HG03064 (cell line): ENCODE data around the gene SIGLEC1.

Source experiments
- ATAC-seq: cut with Tn5 transposase; IDR thresholded peaks from one replicate; pipeline ENCODE4 v1.9.1; 2021; ENCODE audit warnings: low read depth; ENCODE audit not compliant: unreplicated experiment

The SIGLEC1 gene

DNA sequence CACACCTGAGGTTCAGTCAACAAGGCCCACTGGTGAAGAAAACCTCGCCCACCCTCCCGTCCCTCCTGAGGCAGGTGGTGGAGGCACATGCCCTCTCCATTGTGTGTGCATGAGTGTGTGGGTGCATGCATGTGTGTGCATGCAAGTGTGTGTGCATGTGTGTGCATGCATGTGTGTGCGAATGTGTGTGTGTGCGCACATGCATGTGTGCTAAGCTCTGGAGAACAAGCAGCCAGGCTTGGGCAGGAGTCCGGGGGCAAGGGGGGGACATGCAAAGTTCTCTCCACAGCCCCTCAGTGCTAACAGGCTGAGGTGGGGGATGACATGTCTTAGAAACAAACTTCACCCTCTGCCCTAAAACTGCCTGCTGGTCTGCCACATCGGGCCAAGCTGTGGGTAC, 17.0 kb upstream of the SIGLEC1 start:
- no peak for ATAC-seq

DNA sequence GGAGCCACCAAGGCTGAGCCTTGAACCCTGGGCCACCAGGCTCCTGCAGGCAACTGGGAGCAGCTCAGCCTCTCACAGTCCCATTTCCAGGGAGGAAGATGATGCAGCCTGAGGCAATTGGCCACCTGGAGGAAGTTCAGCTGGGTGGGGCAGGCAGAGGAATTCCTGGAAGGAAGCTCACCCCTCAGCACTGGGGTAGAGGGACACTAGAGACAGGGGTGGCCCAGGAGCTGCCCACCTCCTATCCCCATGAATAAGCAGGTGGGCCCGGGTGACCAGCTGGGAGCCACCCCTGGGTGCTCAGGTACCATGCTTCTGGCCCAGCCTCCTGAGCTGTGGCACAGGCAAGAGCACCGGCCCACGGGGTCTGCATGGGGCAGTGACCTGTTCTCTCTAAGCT, 16.5 kb upstream of the SIGLEC1 start:
- no peak for ATAC-seq

DNA sequence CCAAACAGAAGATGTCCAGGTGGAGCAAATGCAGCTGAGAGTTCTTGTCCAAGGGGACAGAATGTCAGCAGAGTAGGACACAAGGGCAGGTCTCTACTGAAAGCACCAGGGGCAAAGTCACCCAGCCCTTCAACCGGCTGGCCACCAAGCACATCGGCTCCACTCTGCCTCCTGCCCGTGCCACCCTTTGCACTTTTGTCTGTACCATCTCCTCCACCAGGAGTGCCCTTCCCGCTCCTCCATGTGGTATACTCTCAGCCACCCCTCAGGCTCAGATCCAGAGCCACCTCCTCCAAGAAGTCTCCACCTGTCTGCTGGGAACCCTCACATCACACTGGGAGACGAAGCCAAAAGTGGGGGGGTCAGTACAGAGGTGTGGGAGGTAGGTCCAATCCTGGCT, 16.0 kb upstream of the SIGLEC1 start:
- ATAC-seq, result no peak

DNA sequence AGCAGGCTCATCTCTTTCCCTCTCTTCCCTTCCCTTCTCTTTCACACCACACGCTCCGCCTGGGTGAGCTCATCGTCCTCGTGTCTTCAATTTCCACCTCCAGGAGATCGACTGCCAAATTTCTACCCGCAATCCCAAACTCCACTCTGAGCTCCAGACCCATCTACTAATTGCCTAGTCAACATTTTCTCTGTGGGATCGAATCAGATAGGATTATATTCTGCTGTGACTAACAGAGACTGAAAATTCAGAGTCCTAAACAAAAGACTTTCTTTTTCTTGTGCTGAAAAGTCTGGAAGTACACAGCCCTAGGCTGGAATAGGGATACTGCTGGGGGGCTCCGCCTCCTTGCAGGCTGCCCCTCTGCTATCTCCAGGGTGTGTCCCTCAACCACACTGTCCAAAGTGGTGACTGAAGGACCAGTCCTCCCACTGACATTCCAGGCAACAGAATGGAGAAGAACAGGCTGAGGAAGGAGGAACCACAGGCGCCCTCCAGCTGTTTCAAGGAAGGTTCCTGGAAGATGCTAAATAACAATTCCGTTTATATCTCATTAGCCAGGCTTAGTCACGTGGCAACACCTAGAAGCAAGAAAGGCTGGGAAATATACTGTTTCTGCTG, 15.1 kb upstream of the SIGLEC1 start:
- no peak for ATAC-seq

DNA sequence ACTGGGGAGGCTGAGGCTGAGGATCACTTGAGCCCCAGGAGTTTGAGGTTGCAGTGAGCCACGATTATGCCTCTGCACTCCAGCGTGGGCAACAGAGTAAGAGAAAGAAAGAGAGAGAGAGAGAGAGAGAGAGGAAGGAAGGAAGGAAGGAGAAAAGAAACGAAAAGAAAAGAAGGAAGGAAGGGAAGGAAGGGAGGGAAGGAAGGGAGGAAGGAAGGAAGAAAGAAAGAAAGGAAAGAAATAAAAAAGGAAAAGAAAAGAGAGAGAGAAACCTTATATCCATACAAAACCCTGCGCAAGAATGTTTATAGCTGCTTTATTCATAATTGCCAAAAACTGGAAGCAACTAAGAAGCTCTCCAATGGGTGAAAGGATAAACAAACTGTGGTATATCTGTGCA, 12.0 kb upstream of the SIGLEC1 start:
- no peak for ATAC-seq

DNA sequence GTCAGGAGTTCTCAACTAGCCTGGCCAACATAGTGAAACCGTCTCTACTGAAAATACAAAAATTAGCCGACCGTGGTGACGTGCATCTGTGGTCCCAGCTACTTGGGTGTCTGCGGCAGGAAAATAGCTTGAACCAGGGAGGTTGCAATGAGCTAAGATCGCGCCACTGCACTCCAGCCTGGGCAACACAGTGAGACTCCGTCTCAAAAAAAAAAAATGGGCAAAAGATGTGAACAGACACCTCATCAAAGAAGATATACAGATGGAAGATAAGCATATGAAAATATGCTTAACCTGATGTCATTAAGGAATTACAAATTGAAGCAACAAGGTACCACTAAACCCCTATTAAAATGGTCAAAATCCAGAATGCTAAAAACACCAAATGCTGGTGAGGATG, 10.9 kb upstream of the SIGLEC1 start:
- no peak for ATAC-seq

DNA sequence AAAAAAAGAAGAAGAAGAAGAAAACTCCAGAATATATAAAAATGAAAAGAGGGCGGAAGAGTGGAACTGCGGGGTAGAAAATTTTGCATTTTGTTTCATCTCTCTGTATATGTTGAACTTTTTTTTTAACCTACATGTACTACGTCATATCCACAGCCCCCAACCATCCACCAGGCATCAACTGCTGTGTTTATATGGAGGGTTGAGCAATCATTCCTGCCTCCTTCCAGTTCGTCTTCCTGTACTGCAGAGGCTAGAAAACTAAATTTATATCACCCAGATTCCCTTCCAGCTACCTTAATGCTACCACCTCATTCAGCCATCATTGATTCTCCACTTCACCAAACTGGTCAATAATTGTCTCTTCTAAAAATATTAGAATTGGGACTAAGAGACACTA, 9.5 kb upstream of the SIGLEC1 start:
- no peak for ATAC-seq

DNA sequence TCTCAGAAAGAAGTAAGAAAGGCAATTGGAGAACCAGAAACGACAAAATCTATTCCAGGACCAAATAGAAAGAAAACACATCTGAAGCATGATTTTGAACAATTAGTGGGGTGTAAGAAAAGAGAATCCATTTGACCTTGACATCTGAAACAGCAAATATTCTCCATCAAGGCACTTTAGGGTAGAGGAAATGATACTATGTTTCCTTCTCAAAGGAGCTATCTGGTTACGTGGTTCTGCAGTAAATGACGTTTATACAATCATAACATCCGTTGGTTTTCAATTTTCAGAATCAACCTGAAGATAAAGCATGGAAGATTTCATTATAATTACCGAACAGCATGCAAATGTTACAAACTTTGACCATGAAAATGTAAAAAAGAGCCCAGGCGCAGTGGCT, 8.2 kb upstream of the SIGLEC1 start:
- no peak for ATAC-seq

DNA sequence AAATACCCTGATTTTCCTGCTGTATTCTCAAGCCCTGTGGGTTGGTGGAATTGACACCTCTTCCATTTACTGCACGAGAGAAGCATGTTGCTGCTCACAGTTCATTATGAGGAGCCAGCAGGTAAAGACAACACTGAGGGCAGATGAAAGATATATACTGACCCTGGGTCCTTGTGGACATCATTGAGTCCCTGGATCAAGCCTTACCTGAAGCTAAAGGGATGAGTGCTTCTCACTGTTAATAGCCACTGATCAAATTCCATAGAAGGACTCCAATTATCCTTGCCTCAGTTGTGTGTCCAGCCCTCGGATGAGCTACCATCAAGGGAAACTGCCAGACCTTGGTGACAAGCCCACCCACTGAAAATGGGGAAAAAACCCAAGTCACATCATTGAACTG, 7.7 kb upstream of the SIGLEC1 start:
- ATAC-seq, result no peak

DNA sequence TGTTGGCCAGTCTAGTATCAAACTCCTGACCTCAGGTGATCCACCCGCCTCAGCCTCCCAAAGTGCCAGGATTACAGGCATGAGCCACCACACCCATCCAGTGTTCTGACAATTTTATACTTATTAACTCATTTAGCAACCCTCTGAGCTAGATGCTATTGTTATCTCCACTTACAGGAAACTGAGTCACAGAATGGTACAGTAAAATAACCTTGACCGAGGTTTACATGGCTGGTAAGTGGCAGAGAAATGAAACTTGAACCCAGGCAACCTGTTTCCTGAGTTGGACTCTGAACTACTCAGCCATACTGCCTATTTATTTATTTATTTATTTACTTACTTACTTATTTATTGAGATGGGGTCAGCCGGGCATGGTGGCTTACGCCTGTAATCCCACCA, 6.6 kb upstream of the SIGLEC1 start:
- ATAC-seq, result no peak

DNA sequence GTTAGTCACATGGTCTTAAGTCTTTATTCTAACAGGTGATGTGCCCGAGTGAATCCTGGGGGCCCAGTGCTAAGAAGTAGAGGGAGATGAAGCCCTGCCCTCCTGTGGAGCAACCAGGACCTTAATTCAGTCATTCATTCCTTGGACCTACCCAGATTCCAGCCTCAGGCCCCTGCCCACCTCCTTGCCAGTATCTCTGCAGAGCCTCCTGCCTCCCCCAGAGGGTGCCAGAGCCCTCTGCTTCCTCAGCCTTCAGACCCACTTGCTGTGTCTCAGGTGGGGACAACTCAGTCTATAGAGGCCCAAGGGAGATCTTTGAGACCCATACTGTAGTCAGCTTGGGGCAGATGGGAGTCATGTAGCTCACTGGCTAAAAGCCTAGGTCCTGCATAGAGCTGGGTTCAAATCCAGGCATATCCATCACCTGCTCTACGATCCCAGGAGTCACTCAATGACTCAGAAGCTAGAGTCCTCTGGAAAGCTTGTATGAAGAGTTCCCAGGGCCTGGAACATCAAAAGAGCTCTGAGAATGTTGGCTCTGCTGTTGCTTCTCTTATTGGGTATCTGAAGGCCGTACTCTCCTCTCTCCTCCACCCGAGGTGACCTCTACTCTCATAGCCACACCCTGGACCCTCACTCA, 3.9 kb upstream of the SIGLEC1 start:
- ATAC-seq, result no peak

DNA sequence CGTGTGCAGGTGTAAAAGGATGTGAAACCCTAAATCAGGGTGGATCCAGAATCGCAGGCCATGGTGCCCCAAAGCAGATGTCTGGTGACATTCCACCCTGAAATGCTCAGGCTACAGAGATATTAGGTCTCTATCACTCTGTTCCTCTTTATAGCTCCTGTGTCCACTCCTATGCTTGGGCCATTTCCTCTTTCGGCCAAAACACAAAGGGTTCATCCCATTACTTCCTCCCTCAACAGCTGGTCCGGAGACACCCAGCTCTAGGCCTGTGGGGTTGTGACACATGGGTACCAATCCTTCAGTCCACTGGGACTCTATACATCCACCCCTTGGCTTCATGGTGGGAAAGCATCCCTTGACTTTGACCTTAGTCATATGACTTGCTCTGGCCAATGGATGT, 1.7 kb upstream of the SIGLEC1 start:
- no peak for ATAC-seq

DNA sequence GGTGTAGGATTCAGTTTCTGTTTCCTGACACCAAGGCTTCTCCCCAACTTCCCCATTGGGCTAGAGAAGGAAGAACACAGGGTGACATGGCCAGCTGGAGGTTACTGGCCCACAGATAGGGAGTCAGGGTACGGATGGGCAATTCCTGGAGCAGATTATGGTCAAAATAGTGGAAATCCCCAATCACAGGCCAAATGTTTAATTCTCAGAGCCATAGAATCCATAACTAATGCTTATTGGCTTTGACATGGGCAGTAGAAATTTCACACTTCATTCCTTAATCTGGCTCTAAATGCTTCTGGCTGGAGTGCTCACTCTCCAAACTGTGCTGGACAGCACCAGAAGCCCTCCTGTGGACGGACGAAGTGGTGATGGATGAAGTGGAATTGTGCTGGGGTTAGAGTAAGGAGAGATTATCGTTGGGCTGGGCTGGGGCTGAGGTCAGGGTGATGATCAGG, 887 bp downstream of the SIGLEC1 start:
- ATAC-seq, result no peak

DNA sequence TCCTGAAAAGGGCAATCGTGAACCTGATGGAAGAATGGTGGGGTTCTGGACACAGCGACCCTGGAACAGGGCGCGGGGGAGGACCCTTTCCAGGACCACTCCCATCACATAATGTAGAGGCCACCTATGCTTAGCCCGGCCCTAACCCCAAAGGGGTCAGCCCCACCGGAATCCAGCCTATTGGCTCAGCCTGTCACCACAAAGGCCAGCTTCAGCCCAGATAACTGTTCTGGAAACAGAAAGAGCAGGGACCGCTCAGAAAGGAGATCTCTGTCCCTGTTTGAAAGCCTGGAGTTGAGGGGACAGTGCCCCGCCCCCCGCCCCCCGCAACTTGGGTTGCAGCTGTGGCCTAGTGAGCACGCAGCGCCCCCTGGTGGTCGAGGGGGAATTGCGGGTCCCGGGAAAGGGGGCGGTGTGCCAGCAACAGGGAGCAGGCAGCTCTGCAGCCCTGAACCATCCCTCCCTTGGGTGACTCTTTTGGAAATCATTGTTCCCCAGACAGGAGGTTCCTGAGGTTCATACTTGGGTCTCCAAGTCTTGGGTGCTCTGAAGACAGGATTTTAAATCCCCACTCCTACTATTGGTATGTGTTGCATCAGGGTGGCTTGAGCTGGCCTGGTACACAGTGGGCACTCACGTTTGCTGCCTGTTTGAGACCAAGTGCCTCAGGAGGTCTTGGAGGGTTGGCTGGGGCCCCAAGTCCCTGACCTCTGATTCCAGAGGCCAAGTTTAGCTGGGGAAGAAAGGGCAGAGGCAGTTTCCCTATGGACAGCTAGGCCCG, 1.5 kb downstream of the SIGLEC1 start:
- no peak for ATAC-seq

DNA sequence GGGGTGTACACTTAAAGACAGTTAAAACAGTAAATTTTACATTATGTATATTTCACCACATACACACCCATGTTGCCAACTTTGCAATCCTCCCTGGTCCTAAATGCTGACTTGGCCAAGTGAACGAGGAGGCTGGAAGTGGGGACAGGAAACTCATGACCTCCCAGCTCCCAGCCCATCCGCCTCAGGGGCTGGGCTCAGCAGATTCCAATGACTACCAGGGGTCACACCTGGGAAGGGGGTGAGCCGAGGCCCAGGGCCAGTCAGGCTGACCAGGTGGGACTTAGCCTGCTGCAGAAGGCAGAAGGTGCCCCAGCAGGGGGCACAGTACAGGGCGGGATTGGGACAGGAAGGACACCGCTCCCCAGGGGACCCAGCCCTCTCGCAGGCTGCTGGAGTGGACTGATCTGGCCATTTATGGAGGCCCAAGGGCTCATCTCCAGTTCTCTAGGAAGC, 2.4 kb downstream of the SIGLEC1 start:
- no peak for ATAC-seq

DNA sequence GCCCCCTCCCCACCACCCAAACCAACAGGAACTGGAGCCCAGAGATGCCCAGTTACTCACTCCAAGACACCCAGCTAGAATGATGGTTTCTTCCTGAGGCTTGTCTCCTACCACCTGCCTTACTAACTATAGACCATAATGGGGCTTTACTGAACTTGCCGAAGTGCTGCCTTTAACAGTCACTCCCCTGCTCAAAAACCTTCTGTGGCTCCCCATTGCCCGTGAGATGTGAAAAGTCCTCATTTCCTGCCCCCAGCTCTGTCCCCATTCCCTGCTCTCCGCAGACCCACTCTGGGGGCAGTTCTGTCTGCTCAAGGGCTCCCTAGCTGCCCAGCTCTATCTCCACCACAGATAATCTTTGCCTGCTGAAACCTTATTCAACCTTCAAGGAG, 4.9 kb downstream of the SIGLEC1 start:
- no peak for ATAC-seq

DNA sequence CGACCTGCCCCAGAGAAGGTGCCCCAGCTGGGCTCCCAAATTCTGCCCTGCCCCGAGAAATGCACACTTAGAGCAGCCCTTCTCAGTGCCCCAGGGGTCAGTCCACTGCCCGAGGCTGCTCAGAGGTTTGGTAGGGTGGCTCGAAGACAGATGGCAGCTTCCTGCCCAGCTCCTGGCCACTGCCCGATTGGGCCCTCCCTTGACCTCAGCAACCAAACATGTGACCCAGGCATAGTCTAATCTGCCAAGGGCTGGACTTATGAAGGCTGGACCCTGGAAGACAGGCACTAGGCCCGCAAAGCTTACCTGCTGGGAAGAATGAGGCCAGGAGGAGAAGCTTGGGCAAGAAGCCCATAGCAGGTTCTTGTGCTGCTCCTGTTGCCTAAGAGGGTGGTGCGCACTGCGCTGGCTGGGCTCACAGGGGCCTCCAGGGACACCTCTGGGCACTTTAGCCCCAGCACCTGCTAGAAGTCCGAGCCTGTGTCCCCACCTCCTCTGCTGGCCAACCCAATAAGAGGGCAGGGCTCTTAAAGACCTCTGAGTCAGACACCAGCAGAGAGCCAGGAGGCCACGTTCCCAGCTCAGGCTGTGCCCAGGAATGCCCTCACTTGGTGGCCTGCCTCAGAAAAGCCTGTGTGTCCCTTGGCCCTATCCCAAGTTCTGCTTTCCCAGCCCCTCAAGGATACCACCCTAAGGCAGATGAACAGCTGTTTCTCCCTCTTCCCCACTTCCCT, 5.5 kb downstream of the SIGLEC1 start:
- no peak for ATAC-seq

DNA sequence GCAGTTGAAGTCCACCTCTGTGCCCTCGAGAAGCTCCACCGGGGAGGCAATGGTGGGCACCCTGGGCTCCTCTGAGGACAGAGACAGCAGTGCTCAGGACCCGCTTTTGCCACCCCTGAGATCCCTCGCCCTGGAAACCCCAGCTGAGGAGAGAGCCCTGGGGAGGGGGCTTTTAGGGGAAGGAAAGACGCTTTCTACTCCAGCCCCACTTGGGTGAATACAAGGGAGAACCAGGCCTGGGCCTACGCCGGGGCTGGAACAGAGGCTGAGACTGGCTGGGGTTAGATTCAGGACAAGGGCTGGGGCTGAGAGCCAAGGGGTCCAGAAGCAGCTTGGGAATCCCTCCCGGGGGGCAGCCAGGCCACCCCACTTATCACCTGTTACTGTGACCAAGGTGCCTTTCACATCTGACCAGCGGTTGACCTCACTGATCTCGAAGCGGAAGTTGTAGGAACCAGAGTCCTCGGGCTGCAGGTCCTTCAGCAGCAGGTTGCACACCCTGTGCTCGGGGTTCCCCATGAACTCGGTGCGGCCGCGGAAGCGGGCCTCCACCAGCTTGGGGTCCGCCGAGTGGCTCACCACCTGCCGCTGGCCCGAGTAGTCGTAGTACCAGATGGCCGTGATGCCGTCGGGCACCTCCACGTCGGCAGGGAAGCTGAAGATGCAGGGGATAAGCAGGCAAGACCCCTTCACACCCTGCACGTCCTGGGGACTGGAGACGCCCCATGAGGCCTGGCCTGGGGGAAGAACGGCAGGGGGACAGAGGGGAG, 6.2 kb downstream of the SIGLEC1 start:
- no peak for ATAC-seq

DNA sequence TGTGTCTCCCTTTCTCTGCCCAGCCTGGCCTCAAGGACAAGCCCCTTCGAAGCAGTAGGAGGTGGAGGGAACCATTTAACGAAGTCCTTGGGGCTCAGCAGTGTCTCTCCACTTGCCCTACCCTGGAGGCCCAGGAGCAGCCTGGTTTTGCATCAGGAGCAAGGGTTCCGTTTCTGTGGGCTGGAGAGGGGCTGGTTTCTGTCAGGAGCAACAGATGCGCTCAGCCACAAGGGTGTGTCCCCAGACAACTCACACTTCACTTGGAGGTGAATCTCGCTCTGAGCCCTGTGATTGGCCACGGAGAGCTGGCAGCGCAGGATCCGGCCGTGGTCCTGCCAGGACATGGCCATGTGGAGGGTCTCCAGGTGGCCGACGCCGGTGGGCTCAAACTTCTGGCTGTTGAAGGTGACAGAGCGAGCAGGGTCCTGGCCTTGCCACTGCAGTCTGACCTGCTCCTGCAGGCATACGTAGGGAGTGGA, 6.9 kb downstream of the SIGLEC1 start:
- ATAC-seq, result no peak

DNA sequence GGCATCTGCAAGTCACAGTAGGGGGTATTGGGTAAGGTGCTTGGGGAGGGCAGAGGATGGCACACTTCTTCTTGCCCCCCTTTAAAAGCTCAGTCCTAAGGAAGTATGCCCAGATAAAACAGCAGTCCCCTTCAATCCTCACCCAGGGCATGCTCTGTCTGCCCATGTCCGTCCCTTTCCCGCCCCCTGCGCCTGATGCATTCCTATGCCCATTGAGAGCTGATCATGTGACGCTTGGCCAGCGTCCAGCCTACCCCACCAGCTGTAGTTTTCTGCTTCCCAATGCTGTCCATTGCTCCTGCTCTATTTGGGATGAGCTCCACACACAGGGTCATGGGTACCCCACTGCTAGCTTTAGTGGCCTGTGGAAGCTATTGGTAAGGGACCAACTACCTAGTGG, 8.3 kb downstream of the SIGLEC1 start:
- ATAC-seq, result no peak
